ENCODE data around the gene GOLGA3. TPM values are rescaled to one million over a fixed set of nuclear protein-coding genes. Genes with fewer than 3 reads are reported as not detected.
A peak's percentile ranks its signal among the peaks of the same experiment; 100 is the strongest.

Gene GOLGA3
- total and polyA plus RNA-seq, 9 of the 15 experiments (the other 6 are each of a cell fraction or from before 2014, with no cell fraction given) = 1.9 to 48.1 (median 18.4) TPM

- TF ChIP-seq ZBTB26 (CRISPR knock-in tag; IDR thresholded peaks at IDR 0.05) (peak; percentile 65), TAF7 (tag; IDR thresholded peaks at IDR 0.05) (peak; percentile 23; the same call in 1 of the 2 replicates), THRAP3 (IDR thresholded peaks at IDR 0.05; ENCODE audit: borderline replicate concordance) (peak; percentile 88; the same call in 1 of the 2 replicates), ZFPM2 (CRISPR knock-in tag; IDR thresholded peaks at IDR 0.05) (no peak), SMAD1 (IDR thresholded peaks at IDR 0.05; ENCODE audit: low read depth, low read length, partially characterized antibody) (peak; percentile 66), CREB1 (IDR thresholded peaks at IDR 0.05) (peak; percentile 57), CREB1 (CRISPR knock-in tag; IDR thresholded peaks at IDR 0.05) (peak; percentile 78), NR2C2 (CRISPR knock-in tag; IDR thresholded peaks at IDR 0.05) (peak; percentile 65), NR2C2 (tag; IDR thresholded peaks at IDR 0.05) (peak; percentile 94), TAF1 (IDR thresholded peaks at IDR 0.05; ENCODE audit: control insufficient read depth, extremely low read depth, insufficient read depth, low read length, severe bottlenecking) (peak; percentile 83), BACH1 (tag; IDR thresholded peaks at IDR 0.05) (no peak), ZNF561 (CRISPR knock-in tag; conservative IDR thresholded peaks at IDR 0.05) (no peak), RNF219 (CRISPR knock-in tag; IDR thresholded peaks at IDR 0.05) (peak; percentile 15; the same call in 1 of the 2 replicates), RB1 (IDR thresholded peaks at IDR 0.05; ENCODE audit: low read depth) (peak; percentile 91), PKNOX1 (IDR thresholded peaks at IDR 0.05) (peak; percentile 85), ETV1 (tag; conservative IDR thresholded peaks at IDR 0.05; ENCODE audit: low read depth) (peak; percentile 99), PCBP1 (IDR thresholded peaks at IDR 0.05; ENCODE audit: low read depth, low read length, poor library complexity, severe bottlenecking) (peak; percentile 3), E2F8 (IDR thresholded peaks at IDR 0.05; ENCODE audit: low read depth, partially characterized antibody) (peak; percentile 99), ZNF41 (CRISPR knock-in tag; conservative IDR thresholded peaks at IDR 0.05) (no peak), GATA2 (CRISPR knock-in tag; IDR thresholded peaks at IDR 0.05) (no peak), ESRRA (IDR thresholded peaks at IDR 0.05; ENCODE audit: borderline replicate concordance, low read depth) (peak; percentile 83)
Observed at GRCh38 chr12:132828706-132829534, at the start of gene GOLGA3 (continued).
